ENCODE measurements around the gene TBC1D1.
A peak's percentile ranks its signal among the peaks of the same experiment; 100 is the strongest.

Gene TBC1D1

GRCh38 chr4:37978248-37978924 is 87.5 kb downstream of the TBC1D1 start:
- no peak for TF ChIP-seq CTCF (IDR thresholded peaks at IDR 0.05; ENCODE audit: borderline replicate concordance, insufficient read depth, low read depth, low read length)
- H3K4me3 ChIP-seq (ENCODE audit: low read depth, low read length): peak overlapping the region; percentile 87

GRCh38 chr4:37980246-37980645 is 89.4 kb downstream of the TBC1D1 start:
- no peak for TF ChIP-seq CTCF (IDR thresholded peaks at IDR 0.05; ENCODE audit: borderline replicate concordance, insufficient read depth, low read depth, low read length)
- no peak overlapping the region for H3K4me3 ChIP-seq (ENCODE audit: low read depth, low read length)

- no peak overlapping the region for H3K4me3 ChIP-seq (ENCODE audit: low read depth, low read length)
- TF ChIP-seq CTCF (IDR thresholded peaks at IDR 0.05; ENCODE audit: borderline replicate concordance, insufficient read depth, low read depth, low read length): no peak
These were observed 90.5 kb downstream of the TBC1D1 start for GRCh38 chr4:37981425-37981824.

GRCh38 chr4:37981844-37982720 is 91.2 kb downstream of the TBC1D1 start:
- H3K4me3 ChIP-seq (ENCODE audit: low read depth, low read length): no peak overlapping the region

GRCh38 chr4:37982736-37983135 is 91.9 kb downstream of the TBC1D1 start:
- TF ChIP-seq CTCF (IDR thresholded peaks at IDR 0.05; ENCODE audit: borderline replicate concordance, insufficient read depth, low read depth, low read length): no peak
- H3K4me3 ChIP-seq (ENCODE audit: low read depth, low read length): no peak overlapping the region

More at GRCh38 chr4:37981844-37982720, 91.2 kb downstream of the TBC1D1 start:
- TF ChIP-seq CTCF (IDR thresholded peaks at IDR 0.05; ENCODE audit: borderline replicate concordance, insufficient read depth, low read depth, low read length): no peak

GRCh38 chr4:37983951-37984350 is 93.1 kb downstream of the TBC1D1 start:
- H3K4me3 ChIP-seq (ENCODE audit: low read depth, low read length): no peak overlapping the region

More at GRCh38 chr4:37983951-37984350, 93.1 kb downstream of the TBC1D1 start:
- no peak for TF ChIP-seq CTCF (IDR thresholded peaks at IDR 0.05; ENCODE audit: borderline replicate concordance, insufficient read depth, low read depth, low read length)

All from GM12875 (cell line).